Left ventricle myocardium inferior (tissue), 1 donor: ENCODE data around the gene BSDC1. TPM values are rescaled to one million over a fixed set of nuclear protein-coding genes. Genes with fewer than 3 reads are reported as not detected.

Source experiments
- DNase-seq: peaks from one replicate; pipeline ENCODE4 v3.0.0-alpha.2; 2020
- H3K27ac ChIP-seq: fragments of 200-600 bp; replicated peaks from 2 replicates; pipeline ENCODE4 v1.8.0; 2021
- H3K27me3 ChIP-seq: fragments of 200-600 bp; 2 replicates; pipeline ENCODE4 v1.8.0; 2021; ENCODE audit warnings: low read depth
- H3K36me3 ChIP-seq: fragments of 200-600 bp; 2 replicates; pipeline ENCODE4 v1.8.0; 2021
- H3K4me1 ChIP-seq: fragments of 200-600 bp; 2 replicates; pipeline ENCODE4 v1.8.0; 2021
- H3K4me3 ChIP-seq: fragments of 200-600 bp; 2 replicates; pipeline ENCODE4 v1.8.0; 2021; ENCODE audit warnings: mild to moderate bottlenecking, moderate library complexity
- H3K9me3 ChIP-seq: fragments of 200-600 bp; replicated peaks from 2 replicates; pipeline ENCODE4 v1.8.0; 2021
- CTCF ChIP-seq: fragments of 200-600 bp; IDR thresholded peaks from 2 replicates; pipeline ENCODE4 v1.8.0; 2021; ENCODE audit warnings: antibody characterized with exemption, mild to moderate bottlenecking, borderline replicate concordance
- intact Hi-C: fragments of 100-400 bp; cut with micrococcal nuclease; formaldehyde crosslinking; loops from one replicate; pipeline ENCODE4 v1.11.0; 2022
- total RNA-seq: library from RNA; stranded (reverse); fragmentation: NEBNext Ultra II Directional; extraction: Animal tissue kit (Norgen Biotek cat#: 25700); gene quantifications from one replicate; pipeline ENCODE4 v1.2.1, GENCODE V29; 2021
- donor health status: DM: no; HTN: yes; CAD: no; lungs with severe emphysema.

The BSDC1 gene
- total RNA-seq, 1 donor from 2014 or later, result 44.9 TPM

GRCh38 chr1:32426489-32427255 lies 32.4 kb upstream of the BSDC1 start:
- no peaks in the 10 kb centered on the region for H3K9me3 ChIP-seq
- intact Hi-C loops, result no loop called here
- no peak for DNase-seq
- H3K4me3 ChIP-seq, result peak overlapping the region; percentile 59
- H3K27ac ChIP-seq, result no peak overlapping the region
- peaks cover 55% of the 10 kb centered on the region for H3K27me3 ChIP-seq
- H3K4me1 ChIP-seq, result peaks cover 9% of the 10 kb centered on the region
- no peak for TF ChIP-seq CTCF
- no peaks in the 10 kb centered on the region for H3K36me3 ChIP-seq

- Histone ChIP-seq H3K4me3 (no peak overlapping the region), H3K27ac (no peak overlapping the region), H3K9me3 (peaks cover 15% of the 10 kb centered on the region), H3K4me1 (peaks cover 7% of the 10 kb centered on the region), H3K36me3 (no peaks in the 10 kb centered on the region), H3K27me3 (peaks cover 40% of the 10 kb centered on the region)
- intact Hi-C loops, result no loop called here
- DNase-seq, result no peak
- TF ChIP-seq CTCF, result no peak
These were observed 27.5 kb upstream of the BSDC1 start for GRCh38 chr1:32421775-32422174.

- H3K27ac ChIP-seq, result no peak overlapping the region
- intact Hi-C loops, result no loop called here
These were observed 20.1 kb upstream of the BSDC1 start for GRCh38 chr1:32414186-32414886.

GRCh38 chr1:32413507-32414185 lies 19.4 kb upstream of the BSDC1 start:
- no peaks in the 10 kb centered on the region for H3K27me3 ChIP-seq
- no peak overlapping the region for H3K27ac ChIP-seq
- H3K9me3 ChIP-seq, result peaks cover 15% of the 10 kb centered on the region
- H3K4me3 ChIP-seq, result no peak overlapping the region
- DNase-seq, result peak; percentile 20
- no peaks in the 10 kb centered on the region for H3K4me1 ChIP-seq
- H3K36me3 ChIP-seq, result no peaks in the 10 kb centered on the region
- intact Hi-C loops, result no loop called here
- peak; percentile 81 for TF ChIP-seq CTCF

More at GRCh38 chr1:32414186-32414886, 20.1 kb upstream of the BSDC1 start:
- DNase-seq, result no peak
- TF ChIP-seq CTCF, result peak; percentile 16
- Histone ChIP-seq H3K27me3 (no peaks in the 10 kb centered on the region), H3K9me3 (peaks cover 22% of the 10 kb centered on the region), H3K4me1 (no peaks in the 10 kb centered on the region), H3K4me3 (no peak overlapping the region), H3K36me3 (no peaks in the 10 kb centered on the region)

- Histone ChIP-seq H3K4me1 (no peaks in the 10 kb centered on the region), H3K27me3 (no peaks in the 10 kb centered on the region), H3K27ac (no peak overlapping the region), H3K36me3 (no peaks in the 10 kb centered on the region), H3K4me3 (no peak overlapping the region), H3K9me3 (peaks cover 9% of the 10 kb centered on the region)
- no peak for DNase-seq
- intact Hi-C loops, result no loop called here
- no peak for TF ChIP-seq CTCF
These were observed 17.0 kb upstream of the BSDC1 start for GRCh38 chr1:32411261-32411660.
